Measurements from ENCODE around the gene KLK7.

KLK7 gene

DNA sequence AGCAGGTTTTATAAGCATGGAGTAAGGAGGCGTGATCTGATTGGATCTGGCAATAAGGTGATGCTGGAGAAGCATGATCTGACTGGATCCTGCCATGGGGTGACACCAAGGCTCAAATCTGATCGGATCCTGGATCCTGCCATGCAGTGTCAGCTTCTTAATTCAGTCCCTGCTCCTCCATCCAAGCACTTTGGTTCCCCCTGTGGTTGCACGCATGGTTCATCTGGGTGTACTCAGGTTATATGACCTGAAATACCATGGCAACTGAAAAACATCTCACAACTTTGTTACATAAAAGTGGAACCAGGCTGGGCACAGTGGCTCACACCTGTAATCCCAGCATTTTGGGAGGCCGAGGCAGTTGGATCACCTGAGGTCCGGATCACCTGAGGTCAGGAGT lies 54.9 kb downstream of the KLK7 start:
- FAIRE-seq: no peak

Measured in islet of Langerhans (tissue), 1 donor.